ENCODE results near the gene SLC6A18.
"Not testable (repeated sequence)": the region's sequence is repeated elsewhere in the genome, so short reads cannot be mapped to it uniquely, and the experiment has no call there.

SLC6A18 gene

DNA sequence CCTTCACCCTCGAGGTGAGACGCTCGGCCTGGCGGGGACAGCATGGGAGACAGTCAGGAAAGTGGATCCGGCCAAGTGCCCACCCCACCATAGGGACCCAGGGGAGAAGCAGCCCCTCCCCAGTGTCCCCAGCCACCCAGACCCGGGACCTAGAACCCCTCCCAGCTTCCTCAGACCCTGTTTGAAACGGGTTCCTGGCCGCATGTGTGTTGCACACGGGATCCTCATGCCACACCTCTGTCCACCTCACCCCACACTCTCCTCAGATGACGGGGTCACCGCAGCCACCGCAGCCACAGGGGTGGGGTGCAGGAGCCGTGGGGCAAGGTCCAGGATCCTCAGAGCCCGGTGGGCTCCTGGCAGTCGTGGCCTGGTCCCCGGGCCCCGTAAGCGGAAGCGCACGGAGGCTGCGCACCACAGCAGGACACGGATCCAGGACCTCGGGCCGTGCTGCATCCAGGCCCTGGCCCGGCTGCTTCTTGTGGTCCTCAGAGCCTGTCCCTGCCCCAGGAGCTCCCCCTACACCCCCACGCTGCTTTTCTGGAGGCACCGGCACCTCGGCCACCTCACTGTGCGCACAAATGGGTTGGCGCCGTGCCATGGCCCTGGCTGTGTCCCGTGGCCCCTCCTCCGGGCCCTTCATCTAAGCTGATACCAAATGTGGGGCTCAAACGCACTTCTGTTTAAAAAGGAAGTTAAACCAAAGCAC lies 54.4 kb downstream of the SLC6A18 start:
- no peak for DNase-seq

DNA sequence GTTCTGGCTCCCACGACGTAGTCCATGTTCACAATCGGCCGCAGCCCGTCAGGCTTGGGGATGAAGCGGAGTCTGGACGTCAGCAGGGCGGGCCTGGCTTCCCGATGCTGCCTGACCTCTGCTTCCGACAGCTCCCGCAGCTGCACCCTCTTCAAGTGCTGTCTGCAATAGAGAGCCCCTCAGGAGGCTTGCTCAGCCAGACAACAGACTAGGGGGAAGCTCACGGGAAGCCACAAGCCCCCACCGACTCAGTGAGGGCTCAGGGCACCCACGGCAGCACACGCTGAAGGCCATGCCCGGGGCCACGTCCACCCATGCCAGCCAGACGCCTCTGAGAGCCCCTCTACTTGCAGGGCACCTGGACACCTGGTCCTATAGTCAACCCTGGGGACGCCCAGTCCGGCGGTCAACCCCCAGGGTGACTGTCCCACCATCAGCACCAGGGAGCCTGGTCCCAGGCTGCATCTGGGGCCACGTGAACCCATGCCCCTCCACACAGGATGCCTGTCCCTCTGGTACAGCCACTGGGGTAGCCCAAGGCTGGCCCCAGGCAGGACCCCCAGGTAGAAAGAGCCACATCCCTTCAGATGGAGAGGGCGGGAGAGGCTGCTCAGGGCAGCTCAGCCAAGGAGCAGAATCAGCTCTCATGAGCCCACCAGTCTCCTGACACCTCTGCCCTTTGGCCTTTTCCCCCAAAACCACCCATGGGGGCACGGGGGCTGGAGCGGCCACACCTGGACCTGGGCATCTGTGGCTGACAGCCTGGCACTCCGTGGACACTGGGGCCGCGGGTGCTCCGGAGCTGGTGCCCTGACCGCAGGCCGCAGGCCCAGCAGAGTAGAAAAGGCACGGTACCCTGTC lies 55.2 kb downstream of the SLC6A18 start:
- DNase-seq = no peak

DNA sequence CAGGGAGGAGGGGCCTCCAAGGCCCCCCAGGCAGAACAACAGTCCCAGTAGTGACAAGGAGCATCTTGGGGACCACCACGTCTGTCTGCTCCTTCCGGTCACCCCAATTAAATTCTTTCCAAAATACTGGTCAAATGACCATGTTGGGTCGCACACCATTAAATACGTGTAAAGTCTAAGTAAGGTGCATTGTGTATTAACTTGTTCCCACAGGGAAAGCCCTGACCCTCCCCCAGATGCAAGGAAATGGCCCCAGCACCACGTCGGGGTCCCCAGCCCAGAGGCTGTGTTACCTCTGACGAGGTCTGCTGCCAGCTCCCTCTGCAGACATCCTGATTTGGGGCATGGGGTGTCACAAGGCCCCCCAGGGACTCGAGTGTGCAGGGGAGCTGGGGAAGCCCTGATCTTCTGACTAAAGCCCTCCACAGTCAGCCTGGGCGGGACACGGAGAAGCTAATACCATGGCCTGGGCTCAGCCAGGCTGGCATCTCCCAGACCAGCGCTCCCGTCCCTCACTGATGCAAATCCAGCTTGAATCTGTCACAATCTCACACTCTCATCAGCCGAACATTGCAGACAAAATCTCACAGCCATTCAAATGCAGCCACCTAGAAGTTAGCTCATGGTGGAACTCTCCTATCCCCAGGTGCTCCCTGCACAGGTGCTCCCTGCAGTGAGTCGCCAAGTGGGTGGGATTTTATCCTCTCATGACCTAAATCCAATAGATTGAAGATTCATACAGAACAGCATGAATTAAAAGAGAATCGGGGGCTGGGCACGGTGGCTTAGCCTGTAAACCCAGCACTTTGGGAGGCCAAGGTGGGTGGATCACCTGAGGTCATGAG lies 56.1 kb downstream of the SLC6A18 start:
- DNase-seq = no peak

DNA sequence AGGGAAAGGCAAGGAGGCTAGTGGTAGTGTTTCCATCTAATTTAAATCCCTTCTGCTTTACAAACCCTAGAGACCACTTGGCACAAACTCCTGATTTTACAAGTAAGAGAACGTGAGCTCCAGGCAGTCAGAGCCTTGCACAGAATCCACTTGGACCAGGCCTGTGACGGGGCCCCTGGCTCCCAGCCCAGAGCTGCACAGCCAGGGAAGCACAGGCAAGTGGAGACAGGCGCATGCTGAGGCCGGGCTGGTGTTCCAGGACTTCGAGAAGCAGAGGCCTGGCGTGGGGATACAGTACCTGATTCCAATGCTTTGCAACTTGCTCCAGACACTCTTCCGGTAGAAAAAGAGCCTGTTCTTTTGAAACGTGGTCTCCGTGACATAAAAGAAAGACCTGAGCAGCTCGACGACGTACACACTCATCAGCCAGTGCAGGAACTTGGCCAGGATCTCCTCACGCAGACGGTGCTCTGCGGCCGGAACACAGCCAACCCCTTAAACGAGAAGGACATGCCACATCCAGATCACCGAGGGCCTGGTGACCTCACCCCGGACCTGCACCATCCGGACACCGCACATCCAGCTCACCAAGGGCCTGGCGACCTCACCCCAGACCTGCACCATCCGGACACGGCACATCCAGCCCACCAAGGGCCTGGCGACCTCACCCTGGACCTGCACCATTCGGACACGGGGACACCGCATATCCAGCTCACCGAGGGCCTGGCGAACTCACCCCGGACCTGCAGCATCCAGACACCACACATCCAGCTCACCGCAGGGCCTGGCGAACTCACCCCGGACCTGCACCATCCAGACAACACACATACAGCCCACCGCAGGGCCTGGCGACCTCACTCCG lies 57.2 kb downstream of the SLC6A18 start:
- no peak for DNase-seq

DNA sequence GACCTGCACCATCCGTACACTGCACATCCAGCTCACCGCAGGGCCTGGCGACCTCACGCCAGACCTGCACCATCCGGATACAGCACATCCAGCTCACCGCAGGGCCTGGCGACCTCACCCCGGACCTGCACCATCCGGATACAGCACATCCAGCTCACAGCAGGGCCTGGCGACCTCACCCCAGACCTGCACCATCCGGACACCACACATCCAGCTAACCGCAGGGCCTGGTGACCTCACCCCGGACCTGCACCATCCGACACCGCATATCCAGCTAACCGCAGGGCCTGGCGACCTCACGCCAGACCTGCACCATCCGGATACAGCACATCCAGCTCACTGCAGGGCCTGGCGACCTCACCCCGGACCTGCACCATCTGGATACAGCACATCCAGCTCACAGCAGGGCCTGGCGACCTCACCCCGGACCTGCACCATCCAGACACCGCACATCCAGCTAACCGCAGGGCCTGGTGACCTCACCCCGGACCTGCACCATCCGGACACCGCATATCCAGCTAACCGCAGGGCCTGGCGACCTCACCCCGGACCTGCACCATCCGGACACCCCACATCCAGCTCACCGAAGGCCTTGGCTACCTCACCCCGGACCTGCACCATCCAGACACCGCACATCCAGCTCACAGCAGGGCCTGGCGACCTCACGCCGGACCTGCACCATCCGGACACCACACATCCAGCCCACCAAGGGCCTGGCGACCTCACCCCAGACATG lies 58.0 kb downstream of the SLC6A18 start:
- DNase-seq = not testable (repeated sequence)

DNA sequence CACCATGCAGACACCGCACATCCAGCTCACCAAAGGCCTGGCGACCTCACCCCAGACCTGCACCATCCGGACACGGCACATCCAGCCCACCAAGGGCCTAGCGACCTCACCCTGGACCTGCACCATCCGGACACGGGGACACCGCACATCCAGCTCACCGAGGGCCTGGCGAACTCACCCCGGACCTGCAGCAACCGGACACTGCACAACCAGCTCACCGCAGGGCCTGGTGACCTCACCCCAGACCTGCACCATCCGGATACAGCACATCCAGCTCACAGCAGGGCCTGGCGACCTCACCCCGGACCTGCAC lies 58.5 kb downstream of the SLC6A18 start:
- DNase-seq = not testable (repeated sequence)

DNA sequence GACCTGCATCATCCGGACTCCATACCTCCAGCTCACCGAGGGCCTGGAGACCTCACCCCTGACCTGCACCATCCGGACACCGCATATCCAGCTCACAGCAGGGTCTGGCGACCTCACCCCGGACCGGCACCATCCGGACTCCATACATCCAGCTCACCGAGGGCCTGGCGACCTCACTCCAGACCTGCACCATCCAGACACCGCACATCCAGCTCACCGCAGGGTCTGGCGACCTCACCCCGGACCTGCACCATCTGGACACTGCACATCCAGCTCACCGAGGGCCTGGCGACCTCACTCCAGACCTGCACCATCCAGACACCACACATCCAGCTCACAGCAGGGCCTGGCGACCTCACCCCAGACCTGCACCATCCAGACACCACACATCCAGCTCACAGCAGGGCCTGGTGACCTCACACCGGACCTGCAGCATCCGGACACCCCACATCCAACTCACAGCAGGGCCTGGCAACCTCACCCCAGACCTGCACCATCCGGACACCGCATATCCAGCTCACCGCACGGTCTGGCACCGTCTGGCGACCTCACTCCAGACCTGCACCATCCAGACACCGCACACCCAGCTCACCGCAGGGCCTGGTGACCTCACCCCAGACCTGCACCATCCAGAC lies 59.3 kb downstream of the SLC6A18 start:
- DNase-seq = not testable (repeated sequence)

DNA sequence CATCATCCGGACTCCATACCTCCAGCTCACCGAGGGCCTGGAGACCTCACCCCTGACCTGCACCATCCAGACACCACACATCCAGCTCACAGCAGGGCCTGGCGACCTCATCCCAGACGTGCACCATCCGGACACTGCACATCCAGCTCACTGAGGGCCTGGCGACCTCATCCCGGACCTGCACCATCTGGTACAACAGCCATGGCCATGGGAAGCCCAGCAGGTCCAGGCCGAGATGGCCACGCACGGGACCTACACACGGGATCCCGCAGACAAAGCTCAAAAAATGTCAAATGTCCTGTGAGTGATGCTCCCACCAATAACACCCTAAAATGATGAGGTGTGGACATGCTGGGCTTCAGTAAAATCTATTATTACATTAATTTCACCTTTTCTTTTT lies 60.0 kb downstream of the SLC6A18 start:
- DNase-seq = no peak

DNA sequence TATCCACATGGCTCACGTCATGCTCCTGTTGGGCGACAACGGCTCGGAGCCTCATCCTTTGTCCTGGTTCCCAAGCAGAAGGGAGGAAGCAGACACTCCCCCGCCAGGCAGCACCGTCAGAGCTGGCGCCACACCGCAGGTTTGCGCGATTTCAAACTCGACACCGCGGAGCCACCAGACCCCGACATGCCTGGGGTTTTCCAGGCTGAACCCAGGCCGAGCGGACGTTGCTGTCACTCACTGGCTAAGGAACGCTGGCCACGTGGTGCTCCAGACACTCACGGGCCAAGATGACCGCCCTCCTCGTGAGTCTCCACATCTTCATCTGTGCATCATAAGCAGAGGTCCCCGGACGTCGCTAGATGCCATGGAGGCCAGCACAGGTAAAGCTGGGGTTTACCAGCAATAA lies 60.7 kb downstream of the SLC6A18 start:
- no peak for DNase-seq

DNA sequence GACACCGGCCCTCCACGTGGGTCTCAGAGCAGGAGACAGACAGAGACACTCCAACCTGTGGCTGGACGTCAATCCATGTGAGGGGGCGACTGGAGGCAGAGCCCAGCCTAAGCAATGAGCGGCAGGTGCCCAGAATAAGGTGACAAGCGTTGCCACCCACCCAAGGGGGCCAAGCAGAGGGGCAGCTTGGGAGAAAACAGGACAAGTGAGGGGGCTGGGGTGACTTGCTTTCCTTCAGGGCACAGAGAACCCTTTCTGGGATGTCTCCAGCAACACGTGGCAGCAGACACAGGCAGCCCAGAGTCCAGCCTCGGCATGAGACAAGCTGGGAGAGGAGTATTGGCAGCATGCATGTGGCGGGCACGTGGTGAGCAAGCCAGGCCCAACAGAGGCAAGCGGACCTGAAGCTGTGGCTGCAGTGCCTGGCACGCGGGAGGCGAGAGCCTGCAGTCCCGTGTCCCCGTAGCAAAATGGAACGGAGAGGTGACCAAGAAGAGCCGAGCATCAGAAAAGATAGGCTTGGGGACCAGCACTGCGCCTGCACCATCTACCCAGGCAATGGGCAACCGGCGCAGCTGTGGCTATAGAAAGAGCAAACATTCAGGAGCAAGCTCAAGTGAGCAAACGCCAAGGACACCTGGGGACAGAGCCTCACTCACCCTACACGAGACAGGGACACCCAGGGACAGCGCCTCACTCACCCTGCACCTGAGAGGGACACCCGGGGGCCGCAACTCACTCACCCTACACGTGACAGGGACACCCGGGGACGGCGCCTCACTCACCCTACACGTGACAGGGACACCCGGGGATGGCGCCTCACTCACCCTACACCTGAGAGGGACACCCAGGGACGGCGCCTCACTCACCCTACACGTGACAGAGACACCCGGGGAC lies 63.5 kb downstream of the SLC6A18 start:
- DNase-seq = no peak

DNA sequence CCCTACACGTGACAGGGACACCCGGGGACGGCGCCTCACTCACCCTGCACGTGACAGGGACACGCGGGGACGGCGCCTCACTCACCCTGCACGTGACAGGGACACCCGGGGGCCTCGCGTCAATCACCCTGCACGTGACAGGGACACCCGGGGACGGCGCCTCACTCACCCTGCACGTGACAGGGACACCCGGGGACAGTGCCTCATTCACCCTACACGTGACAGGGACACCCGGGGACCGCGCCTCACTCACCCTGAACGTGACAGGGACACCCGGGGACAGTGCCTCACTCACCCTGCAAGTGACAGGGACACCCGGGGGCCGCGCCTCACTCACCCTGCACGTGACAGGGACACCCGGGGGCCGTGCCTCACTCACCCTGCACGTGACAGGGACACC lies 64.4 kb downstream of the SLC6A18 start:
- not testable (repeated sequence) for DNase-seq

DNA sequence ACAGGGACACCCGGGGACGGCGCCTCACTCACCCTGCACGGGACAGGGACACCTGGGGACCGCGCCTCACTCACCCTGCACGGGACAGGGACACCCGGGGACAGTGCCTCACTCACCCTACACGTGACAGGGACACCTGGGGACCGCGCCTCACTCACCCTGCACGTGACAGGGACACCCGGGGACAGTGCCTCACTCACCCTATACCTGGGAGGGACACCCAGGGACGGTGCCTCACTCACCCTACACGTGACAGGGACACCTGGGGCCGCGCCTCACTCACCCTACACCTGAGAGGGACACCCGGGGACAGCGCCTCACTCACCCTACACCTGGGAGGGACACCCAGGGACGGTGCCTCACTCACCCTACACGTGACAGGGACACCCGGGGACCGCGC lies 65.8 kb downstream of the SLC6A18 start:
- not testable (repeated sequence) for DNase-seq

DNA sequence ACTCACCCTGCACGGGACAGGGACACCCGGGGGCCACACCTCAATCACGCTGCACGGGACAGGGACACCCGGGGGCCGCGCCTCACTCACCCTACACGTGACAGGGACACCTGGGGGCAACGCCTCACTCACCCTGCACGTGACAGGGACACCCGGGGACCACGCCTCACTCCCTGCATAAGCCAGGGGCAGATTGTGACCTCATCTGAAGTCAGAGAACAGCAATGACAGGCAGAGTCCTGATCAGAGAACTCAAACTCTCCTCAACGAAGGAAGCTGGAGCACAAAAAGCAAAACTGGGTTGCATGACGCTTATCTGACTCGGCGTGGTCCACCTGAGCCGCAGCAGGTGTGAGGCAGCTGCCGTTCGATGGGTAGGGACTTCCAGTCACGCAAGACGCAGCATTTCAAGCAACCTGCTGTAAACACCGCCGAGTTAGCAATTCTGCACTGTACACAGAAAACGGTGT lies 66.5 kb downstream of the SLC6A18 start:
- DNase-seq = no peak

DNA sequence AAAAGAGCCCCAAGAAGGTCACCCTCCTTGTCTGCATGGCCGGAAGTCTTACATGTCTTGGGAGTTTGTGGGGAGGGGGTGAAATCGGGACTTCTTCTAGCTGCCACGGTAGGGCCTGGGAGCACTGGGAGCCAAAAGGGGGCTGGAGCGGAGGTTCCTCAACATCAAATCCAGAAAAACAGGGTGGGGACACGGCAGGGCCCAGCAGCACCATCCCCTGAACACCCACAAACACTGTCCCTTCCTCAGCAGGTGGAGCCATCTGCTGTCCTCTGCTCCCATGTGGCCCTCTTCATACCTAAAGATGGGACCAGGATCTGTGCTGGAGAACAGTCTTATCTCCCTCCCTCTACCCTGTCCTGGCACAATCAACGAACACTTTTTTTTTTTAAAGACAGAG lies 67.0 kb downstream of the SLC6A18 start:
- no peak for DNase-seq

DNA sequence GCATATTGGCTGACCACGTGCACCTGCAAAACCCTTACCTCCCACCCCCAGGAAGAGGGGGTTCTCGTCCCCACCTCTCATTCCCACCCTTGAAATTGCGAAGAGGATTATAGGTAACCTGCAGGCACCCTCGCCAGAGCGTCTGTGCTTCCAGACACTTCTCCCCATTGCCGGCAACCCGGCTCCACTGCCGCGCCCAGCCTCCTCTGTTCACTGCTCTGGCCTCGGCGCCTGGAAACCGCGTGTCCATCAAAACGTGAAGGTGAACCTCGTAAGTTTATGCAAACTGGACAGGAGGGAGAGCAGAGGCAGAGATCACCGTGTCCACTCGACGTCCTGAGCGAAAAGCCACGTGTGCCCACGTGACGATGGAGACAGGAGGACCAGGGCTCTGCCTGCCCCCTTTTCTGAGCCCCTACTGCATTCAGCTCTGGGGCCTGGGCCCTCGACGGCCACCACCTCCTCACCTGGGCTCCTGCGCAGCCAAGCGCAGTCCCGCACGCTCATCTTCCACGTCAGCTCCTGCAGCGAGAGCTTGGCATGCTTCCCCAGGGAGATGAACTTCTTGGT lies 67.8 kb downstream of the SLC6A18 start:
- no peak for DNase-seq

DNA sequence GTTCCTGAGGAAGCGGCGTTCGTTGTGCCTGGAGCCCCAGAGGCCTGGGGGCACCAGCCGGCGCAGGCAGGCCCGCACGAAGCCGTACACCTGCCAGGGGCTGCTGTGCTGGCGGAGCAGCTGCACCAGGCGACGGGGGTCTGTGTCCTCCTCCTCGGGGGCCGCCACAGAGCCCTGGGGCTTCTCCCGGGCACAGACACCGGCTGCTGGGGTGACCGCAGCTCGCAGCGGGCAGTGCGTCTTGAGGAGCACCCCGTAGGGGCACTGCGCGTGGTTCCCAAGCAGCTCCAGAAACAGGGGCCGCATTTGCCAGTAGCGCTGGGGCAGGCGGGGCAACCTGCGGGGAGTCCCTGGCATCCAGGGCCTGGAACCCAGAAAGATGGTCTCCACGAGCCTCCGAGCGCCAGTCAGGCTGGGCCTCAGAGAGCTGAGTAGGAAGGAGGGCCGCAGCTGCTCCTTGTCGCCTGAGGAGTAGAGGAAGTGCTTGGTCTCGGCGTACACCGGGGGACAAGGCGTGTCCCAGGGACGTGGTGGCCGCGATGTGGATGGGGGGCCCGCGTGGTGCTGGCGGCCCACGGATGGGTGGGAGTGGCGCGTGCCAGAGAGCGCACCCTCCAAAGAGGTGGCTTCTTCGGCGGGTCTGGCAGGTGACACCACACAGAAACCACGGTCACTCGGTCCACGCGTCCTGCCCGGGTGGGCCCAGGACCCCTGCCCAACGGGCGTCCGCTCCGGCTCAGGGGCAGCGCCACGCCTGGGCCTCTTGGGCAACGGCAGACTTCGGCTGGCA lies 68.4 kb downstream of the SLC6A18 start:
- DNase-seq = no peak

DNA sequence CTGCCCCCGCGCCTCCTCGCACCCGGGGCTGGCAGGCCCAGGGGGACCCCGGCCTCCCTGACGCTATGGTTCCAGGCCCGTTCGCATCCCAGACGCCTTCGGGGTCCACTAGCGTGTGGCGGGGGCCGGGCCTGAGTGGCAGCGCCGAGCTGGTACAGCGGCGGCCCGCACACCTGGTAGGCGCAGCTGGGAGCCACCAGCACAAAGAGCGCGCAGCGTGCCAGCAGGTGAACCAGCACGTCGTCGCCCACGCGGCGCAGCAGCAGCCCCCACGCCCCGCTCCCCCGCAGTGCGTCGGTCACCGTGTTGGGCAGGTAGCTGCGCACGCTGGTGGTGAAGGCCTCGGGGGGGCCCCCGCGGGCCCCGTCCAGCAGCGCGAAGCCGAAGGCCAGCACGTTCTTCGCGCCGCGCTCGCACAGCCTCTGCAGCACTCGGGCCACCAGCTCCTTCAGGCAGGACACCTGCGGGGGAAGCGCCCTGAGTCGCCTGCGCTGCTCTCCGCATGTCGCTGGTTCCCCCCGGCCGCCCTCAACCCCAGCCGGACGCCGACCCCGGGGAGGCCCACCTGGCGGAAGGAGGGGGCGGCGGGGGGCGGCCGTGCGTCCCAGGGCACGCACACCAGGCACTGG lies 69.1 kb downstream of the SLC6A18 start:
- DNase-seq = no peak

Measured in CD4-positive, alpha-beta T cell treated with Interferon gamma for 1 hour (primary cell).